ENCODE measurements around the gene SFTPB. TPM values are rescaled to one million over a fixed set of nuclear protein-coding genes. Genes with fewer than 3 reads are reported as not detected.

The SFTPB gene
- total RNA-seq, 1 donor from 2014 or later = not detected

DNA sequence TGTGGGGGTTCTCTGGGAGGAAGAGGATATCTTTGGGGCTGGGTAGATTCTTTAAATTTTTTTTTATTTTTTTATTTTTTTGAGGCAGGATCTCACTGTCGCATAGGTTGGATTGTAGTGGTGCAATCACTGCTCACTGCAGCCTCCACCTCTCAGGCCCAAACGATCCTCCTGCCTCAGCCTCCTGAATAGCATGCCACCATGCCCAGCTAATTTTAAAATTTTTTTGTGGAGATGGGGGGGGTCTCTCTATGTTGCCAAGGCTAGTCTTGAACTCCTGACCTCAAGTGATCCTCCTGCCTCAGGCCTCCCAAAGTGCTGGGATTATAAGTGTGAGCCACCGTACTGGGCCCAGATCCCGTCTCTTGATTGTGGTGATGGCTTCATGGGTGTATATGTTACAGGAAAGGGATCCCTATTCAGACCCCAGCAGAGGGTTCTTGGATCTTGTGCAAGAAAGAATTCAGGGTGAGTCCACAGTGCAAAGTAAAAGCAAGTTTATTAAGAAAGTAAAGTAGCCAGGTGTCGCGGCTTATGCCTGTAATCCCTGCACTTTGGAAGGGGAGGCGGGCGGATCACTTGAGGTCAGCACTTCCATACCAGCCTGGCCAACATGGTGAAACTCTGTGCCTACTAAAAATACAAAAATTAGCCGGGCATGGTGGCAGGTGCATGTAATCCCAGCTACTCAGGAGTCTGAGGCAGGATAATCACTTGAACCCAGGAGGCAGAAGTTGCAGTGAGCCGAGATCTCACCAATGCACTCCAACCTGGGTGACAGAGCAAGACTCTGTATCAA, 54.1 kb downstream of the SFTPB start:
- Mint-ChIP-seq H3K27ac (peak overlapping the region; percentile 30), H3K36me3 (peaks cover under 1% of the 10 kb centered on the region), H3K27me3 (ENCODE audit: low read depth) (no peaks in the 10 kb centered on the region), H3K4me1 (peaks cover 22% of the 10 kb centered on the region), H3K4me3 (no peak overlapping the region), H3K9me3 (no peaks in the 10 kb centered on the region)
- TF ChIP-seq CTCF (IDR thresholded peaks at IDR 0.05; ENCODE audit: unreplicated experiment) = no peak
- no peak for DNase-seq (ENCODE audit: low spot score in 2 of 2, unreplicated experiment in 2 of 2)

- no peaks in the 10 kb centered on the region for H3K27me3 Mint-ChIP-seq (ENCODE audit: low read depth)
- peaks cover 25% of the 10 kb centered on the region for H3K4me1 Mint-ChIP-seq
- TF ChIP-seq CTCF (IDR thresholded peaks at IDR 0.05; ENCODE audit: unreplicated experiment) = no peak
- peak within 1 kb of the TSS; percentile 97 for H3K4me3 Mint-ChIP-seq
- DNase-seq (ENCODE audit: low spot score in 2 of 2, unreplicated experiment in 2 of 2) = peak; percentile 68 to 83
- H3K27ac Mint-ChIP-seq = peak within 1 kb of the TSS; percentile 97
- H3K36me3 Mint-ChIP-seq = peaks cover 9% of the 10 kb centered on the region
- H3K9me3 Mint-ChIP-seq = no peaks in the 10 kb centered on the region
Observed at GRCh38 chr2:85611705-85612587, 56.1 kb downstream of the SFTPB start, which contains the start of gene C2orf68. Gene C2orf68, minus strand, starts transcription at chr2:85612066. Its CDS starts 82 bp downstream, at chr2:85611984.

- DNase-seq (ENCODE audit: low spot score in 2 of 2, unreplicated experiment in 2 of 2) = no peak
- Mint-ChIP-seq H3K4me3 (peak overlapping the region; percentile 97), H3K4me1 (peaks cover 29% of the 10 kb centered on the region), H3K9me3 (no peaks in the 10 kb centered on the region), H3K27me3 (ENCODE audit: low read depth) (no peaks in the 10 kb centered on the region), H3K27ac (peak overlapping the region; percentile 97), H3K36me3 (peaks cover 9% of the 10 kb centered on the region)
- TF ChIP-seq CTCF (IDR thresholded peaks at IDR 0.05; ENCODE audit: unreplicated experiment) = no peak
Observed at GRCh38 chr2:85611217-85611704, 56.7 kb downstream of the SFTPB start.

Other genes with a start within 250 kb of the SFTPB start
- gene SH2D6, start 249.5 kb downstream of the SFTPB start, total RNA-seq = 0.35 to 0.79 TPM (median 0.38 TPM) in 3 replicates
- gene MAT2A, start 129.0 kb downstream of the SFTPB start, total RNA-seq = 263 to 274 TPM (median 271 TPM) in 3 replicates
- 57.4 to 58.2 TPM (median 57.7 TPM) in 3 replicates for gene GGCX, start 106.7 kb downstream of the SFTPB start, total RNA-seq
- gene VAMP8, start 90.6 kb downstream of the SFTPB start, total RNA-seq = 51.0 to 55.7 TPM (median 55.5 TPM) in 3 replicates
- 2.5 to 3.7 TPM (median 3.4 TPM) in 3 replicates for gene VAMP5, start 83.8 kb downstream of the SFTPB start, total RNA-seq
- 76.6 to 87.4 TPM (median 82.8 TPM) in 3 replicates for gene RNF181, start 72.5 kb downstream of the SFTPB start, total RNA-seq
- 13.5 to 15.2 TPM (median 14.4 TPM) in 3 replicates for gene TMEM150A, start 65.5 kb downstream of the SFTPB start, total RNA-seq
- gene C2orf68, start 56.1 kb downstream of the SFTPB start, total RNA-seq = 70.8 to 79.0 TPM (median 74.6 TPM) in 3 replicates
- gene USP39, start 52.0 kb downstream of the SFTPB start, total RNA-seq = 45.5 to 51.1 TPM (median 49.9 TPM) in 3 replicates
- 0.43 TPM in 1 of 3 replicates, not detected in the others for gene GNLY, start 26.2 kb upstream of the SFTPB start, total RNA-seq
- gene ATOH8, start 85.8 kb upstream of the SFTPB start, total RNA-seq = 12.6 to 13.8 TPM (median 12.7 TPM) in 3 replicates
- gene ST3GAL5, start 220.8 kb upstream of the SFTPB start, total RNA-seq = 23.2 to 28.6 TPM (median 25.8 TPM) in 3 replicates

All from mesothelial cell of epicardium (in vitro differentiated cells).